GM21717 (cell line): Measurements from ENCODE around the gene FZD4.
A peak's percentile ranks its signal among the peaks of the same experiment; 100 is the strongest.
"Not testable (repeated sequence)": the region's sequence is repeated elsewhere in the genome, so short reads cannot be mapped to it uniquely, and the experiment has no call there.

Experiments
- ATAC-seq: cut with Tn5 transposase; IDR thresholded peaks from one replicate; pipeline ENCODE4 v1.9.1; 2021; ENCODE audit warnings: mild to moderate bottlenecking, moderate library complexity; ENCODE audit not compliant: unreplicated experiment

Gene FZD4

GRCh38 chr11:86977441-86978050 is 22.4 kb upstream of the FZD4 start:
- ATAC-seq: no peak

- ATAC-seq: no peak
These were observed 17.5 kb upstream of the FZD4 start for GRCh38 chr11:86972734-86973133.

GRCh38 chr11:86969258-86969657 is 14.1 kb upstream of the FZD4 start:
- ATAC-seq: no peak

- not testable (repeated sequence) for ATAC-seq
These were observed 12.4 kb upstream of the FZD4 start for GRCh38 chr11:86967601-86968000.

- no peak for ATAC-seq
These were observed 2.9 kb upstream of the FZD4 start for GRCh38 chr11:86957976-86958646.

- no peak for ATAC-seq
These were observed 1.7 kb upstream of the FZD4 start for GRCh38 chr11:86956905-86957195.

- peak; percentile 17 for ATAC-seq
These were observed 159 bp downstream of the FZD4 start for GRCh38 chr11:86955111-86955360.

- ATAC-seq: peak; percentile 3
These were observed 705 bp downstream of the FZD4 start for GRCh38 chr11:86954269-86955110.

- no peak for ATAC-seq
These were observed 2.8 kb downstream of the FZD4 start for GRCh38 chr11:86952221-86952875.

GRCh38 chr11:86951706-86952105 is 3.5 kb downstream of the FZD4 start:
- ATAC-seq: no peak

GRCh38 chr11:86950661-86950995 is 4.6 kb downstream of the FZD4 start:
- ATAC-seq: no peak

- no peak for ATAC-seq
These were observed 5.1 kb downstream of the FZD4 start for GRCh38 chr11:86949995-86950660.

- no peak for ATAC-seq
These were observed 6.5 kb downstream of the FZD4 start for GRCh38 chr11:86948733-86949132.

GRCh38 chr11:86947541-86947940 is 7.7 kb downstream of the FZD4 start:
- ATAC-seq: no peak

GRCh38 chr11:86943505-86943904 is 11.7 kb downstream of the FZD4 start:
- ATAC-seq: not testable (repeated sequence)

- no peak for ATAC-seq
These were observed 13.2 kb downstream of the FZD4 start for GRCh38 chr11:86941871-86942599.

- ATAC-seq: no peak
These were observed 13.9 kb downstream of the FZD4 start for GRCh38 chr11:86941077-86941870.

GRCh38 chr11:86940122-86940777 is 14.9 kb downstream of the FZD4 start:
- no peak for ATAC-seq
